ENCODE measurements around the gene AGPAT1.

AGPAT1 gene

GRCh38 chr6:32214126-32214525 lies 38.2 kb upstream of the AGPAT1 start:
- TF ChIP-seq TAF1 (IDR thresholded peaks at IDR 0.05; ENCODE audit: borderline replicate concordance, insufficient read depth, low read length), result no peak

GRCh38 chr6:32213649-32214048 lies 37.8 kb upstream of the AGPAT1 start:
- TF ChIP-seq POLR2AphosphoS5 (IDR thresholded peaks at IDR 0.05; ENCODE audit: low read depth, low read length) (no peak), SIN3A (IDR thresholded peaks at IDR 0.05; ENCODE audit: borderline replicate concordance, insufficient read depth, low read length) (no peak), REST (IDR thresholded peaks at IDR 0.05; ENCODE audit: insufficient read depth in 1 of 2, low read depth in 2 of 2, low read length in 2 of 2) (no peak), FOXP2 (optimal IDR thresholded peaks at IDR 0.05; ENCODE audit: borderline replicate concordance, extremely low read depth, extremely low read length, insufficient read depth) (no peak), TAF1 (IDR thresholded peaks at IDR 0.05; ENCODE audit: borderline replicate concordance, insufficient read depth, low read length) (no peak)

GRCh38 chr6:32212076-32212760 lies 36.3 kb upstream of the AGPAT1 start:
- TF ChIP-seq FOXP2 (optimal IDR thresholded peaks at IDR 0.05; ENCODE audit: borderline replicate concordance, extremely low read depth, extremely low read length, insufficient read depth) (no peak), TAF1 (IDR thresholded peaks at IDR 0.05; ENCODE audit: borderline replicate concordance, insufficient read depth, low read length) (no peak), POLR2AphosphoS5 (IDR thresholded peaks at IDR 0.05; ENCODE audit: low read depth, low read length) (no peak), REST (IDR thresholded peaks at IDR 0.05; ENCODE audit: insufficient read depth in 1 of 2, low read depth in 2 of 2, low read length in 2 of 2) (no peak), SIN3A (IDR thresholded peaks at IDR 0.05; ENCODE audit: borderline replicate concordance, insufficient read depth, low read length) (no peak)

- TF ChIP-seq TAF1 (IDR thresholded peaks at IDR 0.05; ENCODE audit: borderline replicate concordance, insufficient read depth, low read length) (no peak), REST (IDR thresholded peaks at IDR 0.05; ENCODE audit: insufficient read depth in 1 of 2, low read depth in 2 of 2, low read length in 2 of 2) (no peak), FOXP2 (optimal IDR thresholded peaks at IDR 0.05; ENCODE audit: borderline replicate concordance, extremely low read depth, extremely low read length, insufficient read depth) (no peak), SIN3A (IDR thresholded peaks at IDR 0.05; ENCODE audit: borderline replicate concordance, insufficient read depth, low read length) (no peak), POLR2AphosphoS5 (IDR thresholded peaks at IDR 0.05; ENCODE audit: low read depth, low read length) (no peak)
Measured at GRCh38 chr6:32210191-32210601, 34.3 kb upstream of the AGPAT1 start.

- TF ChIP-seq TAF1 (IDR thresholded peaks at IDR 0.05; ENCODE audit: borderline replicate concordance, insufficient read depth, low read length) (no peak), POLR2AphosphoS5 (IDR thresholded peaks at IDR 0.05; ENCODE audit: low read depth, low read length) (no peak), SIN3A (IDR thresholded peaks at IDR 0.05; ENCODE audit: borderline replicate concordance, insufficient read depth, low read length) (no peak), FOXP2 (optimal IDR thresholded peaks at IDR 0.05; ENCODE audit: borderline replicate concordance, extremely low read depth, extremely low read length, insufficient read depth) (no peak), REST (IDR thresholded peaks at IDR 0.05; ENCODE audit: insufficient read depth in 1 of 2, low read depth in 2 of 2, low read length in 2 of 2) (no peak)
Measured at GRCh38 chr6:32208996-32209395, 33.1 kb upstream of the AGPAT1 start.
